Osteocyte (in vitro differentiated cells): ENCODE data around the gene KIAA0232. TPM values are rescaled to one million over a fixed set of nuclear protein-coding genes. Genes with fewer than 3 reads are reported as not detected.

Experiments
- DNase-seq: peaks from one replicate; pipeline ENCODE4 v3.0.0; 2021; ENCODE audit warnings: mixed read lengths; ENCODE audit not compliant: unreplicated experiment; ENCODE audit errors: extremely low spot score
- H3K27ac Mint-ChIP-seq: one replicate; pipeline ENCODE4 v1.8.0; 2021; ENCODE audit warnings: mild to moderate bottlenecking, mixed read lengths; ENCODE audit not compliant: unreplicated experiment
- H3K27me3 Mint-ChIP-seq: one replicate; pipeline ENCODE4 v1.8.0; 2021; ENCODE audit warnings: mixed read lengths; ENCODE audit not compliant: unreplicated experiment
- H3K36me3 Mint-ChIP-seq: one replicate; pipeline ENCODE4 v1.8.0; 2021; ENCODE audit warnings: mixed read lengths; ENCODE audit not compliant: unreplicated experiment
- H3K4me1 Mint-ChIP-seq: one replicate; pipeline ENCODE4 v1.8.0; 2021; ENCODE audit warnings: mixed read lengths; ENCODE audit not compliant: unreplicated experiment
- H3K4me3 Mint-ChIP-seq: one replicate; pipeline ENCODE4 v1.8.0; 2021; ENCODE audit warnings: mild to moderate bottlenecking, moderate library complexity, mixed read lengths; ENCODE audit not compliant: unreplicated experiment
- H3K9me3 Mint-ChIP-seq: one replicate; pipeline ENCODE4 v1.8.0; 2021; ENCODE audit warnings: mixed read lengths; ENCODE audit not compliant: unreplicated experiment
- long read RNA-seq: library from polyadenylated mRNA; unstranded; transcript quantifications from one replicate; pipeline ENCODE4 v2.0.0, GENCODE V29; 2021
- total RNA-seq: library from RNA; stranded (reverse); gene quantifications from 2 replicates; pipeline ENCODE4 v1.2.1, GENCODE V29; 2021
- TF ChIP-seq, protein P1 (sequence below): fragments of 200-600 bp; sonication (generic); IDR thresholded peaks from 2 replicates; pipeline ENCODE4 v1.5.0; 2021; ENCODE audit warnings: antibody characterized with exemption, mild to moderate bottlenecking, moderate library complexity

The KIAA0232 gene, protein sequence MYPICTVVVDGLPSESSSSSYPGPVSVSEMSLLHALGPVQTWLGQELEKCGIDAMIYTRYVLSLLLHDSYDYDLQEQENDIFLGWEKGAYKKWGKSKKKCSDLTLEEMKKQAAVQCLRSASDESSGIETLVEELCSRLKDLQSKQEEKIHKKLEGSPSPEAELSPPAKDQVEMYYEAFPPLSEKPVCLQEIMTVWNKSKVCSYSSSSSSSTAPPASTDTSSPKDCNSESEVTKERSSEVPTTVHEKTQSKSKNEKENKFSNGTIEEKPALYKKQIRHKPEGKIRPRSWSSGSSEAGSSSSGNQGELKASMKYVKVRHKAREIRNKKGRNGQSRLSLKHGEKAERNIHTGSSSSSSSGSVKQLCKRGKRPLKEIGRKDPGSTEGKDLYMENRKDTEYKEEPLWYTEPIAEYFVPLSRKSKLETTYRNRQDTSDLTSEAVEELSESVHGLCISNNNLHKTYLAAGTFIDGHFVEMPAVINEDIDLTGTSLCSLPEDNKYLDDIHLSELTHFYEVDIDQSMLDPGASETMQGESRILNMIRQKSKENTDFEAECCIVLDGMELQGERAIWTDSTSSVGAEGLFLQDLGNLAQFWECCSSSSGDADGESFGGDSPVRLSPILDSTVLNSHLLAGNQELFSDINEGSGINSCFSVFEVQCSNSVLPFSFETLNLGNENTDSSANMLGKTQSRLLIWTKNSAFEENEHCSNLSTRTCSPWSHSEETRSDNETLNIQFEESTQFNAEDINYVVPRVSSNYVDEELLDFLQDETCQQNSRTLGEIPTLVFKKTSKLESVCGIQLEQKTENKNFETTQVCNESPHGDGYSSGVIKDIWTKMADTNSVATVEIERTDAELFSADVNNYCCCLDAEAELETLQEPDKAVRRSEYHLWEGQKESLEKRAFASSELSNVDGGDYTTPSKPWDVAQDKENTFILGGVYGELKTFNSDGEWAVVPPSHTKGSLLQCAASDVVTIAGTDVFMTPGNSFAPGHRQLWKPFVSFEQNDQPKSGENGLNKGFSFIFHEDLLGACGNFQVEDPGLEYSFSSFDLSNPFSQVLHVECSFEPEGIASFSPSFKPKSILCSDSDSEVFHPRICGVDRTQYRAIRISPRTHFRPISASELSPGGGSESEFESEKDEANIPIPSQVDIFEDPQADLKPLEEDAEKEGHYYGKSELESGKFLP (N-terminal part only)
- total RNA-seq = 27.1 and 30.9 TPM in 2 replicates
- long read RNA-seq, partial matches to known transcripts = 41 of 60 reads
- long read RNA-seq, other reads (novel, unspliced or antisense) = 19 of 60 reads

GRCh38 chr4:6782147-6782845 lies at the start of gene KIAA0232:
TSS of gene KIAA0232 (plus strand) at chr4:6782727. CDS start at chr4:6824454, 41,727 bp downstream.
- H3K4me1 Mint-ChIP-seq = peaks cover 36% of the 10 kb centered on the region
- H3K27me3 Mint-ChIP-seq = peaks cover 4% of the 10 kb centered on the region
- DNase-seq = peak; percentile 97
- peak within 1 kb of the TSS; percentile 82 for H3K27ac Mint-ChIP-seq
- H3K9me3 Mint-ChIP-seq = no peaks in the 10 kb centered on the region
- TF ChIP-seq, protein P1, sequence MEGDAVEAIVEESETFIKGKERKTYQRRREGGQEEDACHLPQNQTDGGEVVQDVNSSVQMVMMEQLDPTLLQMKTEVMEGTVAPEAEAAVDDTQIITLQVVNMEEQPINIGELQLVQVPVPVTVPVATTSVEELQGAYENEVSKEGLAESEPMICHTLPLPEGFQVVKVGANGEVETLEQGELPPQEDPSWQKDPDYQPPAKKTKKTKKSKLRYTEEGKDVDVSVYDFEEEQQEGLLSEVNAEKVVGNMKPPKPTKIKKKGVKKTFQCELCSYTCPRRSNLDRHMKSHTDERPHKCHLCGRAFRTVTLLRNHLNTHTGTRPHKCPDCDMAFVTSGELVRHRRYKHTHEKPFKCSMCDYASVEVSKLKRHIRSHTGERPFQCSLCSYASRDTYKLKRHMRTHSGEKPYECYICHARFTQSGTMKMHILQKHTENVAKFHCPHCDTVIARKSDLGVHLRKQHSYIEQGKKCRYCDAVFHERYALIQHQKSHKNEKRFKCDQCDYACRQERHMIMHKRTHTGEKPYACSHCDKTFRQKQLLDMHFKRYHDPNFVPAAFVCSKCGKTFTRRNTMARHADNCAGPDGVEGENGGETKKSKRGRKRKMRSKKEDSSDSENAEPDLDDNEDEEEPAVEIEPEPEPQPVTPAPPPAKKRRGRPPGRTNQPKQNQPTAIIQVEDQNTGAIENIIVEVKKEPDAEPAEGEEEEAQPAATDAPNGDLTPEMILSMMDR = no peak
- H3K36me3 Mint-ChIP-seq = no peaks in the 10 kb centered on the region
- peak within 1 kb of the TSS; percentile 81 for H3K4me3 Mint-ChIP-seq

GRCh38 chr4:6733358-6734164 lies 49.0 kb upstream of the KIAA0232 start:
- no peak overlapping the region for H3K4me3 Mint-ChIP-seq
- no peaks in the 10 kb centered on the region for H3K36me3 Mint-ChIP-seq
- H3K27me3 Mint-ChIP-seq = peaks cover 3% of the 10 kb centered on the region
- no peaks in the 10 kb centered on the region for H3K9me3 Mint-ChIP-seq
- H3K27ac Mint-ChIP-seq = peak overlapping the region; percentile 97
- no peak for DNase-seq
- peaks cover 13% of the 10 kb centered on the region for H3K4me1 Mint-ChIP-seq
- TF ChIP-seq, protein P1 = no peak

GRCh38 chr4:6734165-6734786 lies 48.3 kb upstream of the KIAA0232 start:
- TF ChIP-seq, protein P1 = no peak
- no peaks in the 10 kb centered on the region for H3K36me3 Mint-ChIP-seq
- DNase-seq = no peak
- no peak overlapping the region for H3K4me3 Mint-ChIP-seq
- H3K27me3 Mint-ChIP-seq = peaks cover 3% of the 10 kb centered on the region
- peaks cover 13% of the 10 kb centered on the region for H3K4me1 Mint-ChIP-seq
- H3K27ac Mint-ChIP-seq = no peak overlapping the region
- H3K9me3 Mint-ChIP-seq = no peaks in the 10 kb centered on the region

DNA sequence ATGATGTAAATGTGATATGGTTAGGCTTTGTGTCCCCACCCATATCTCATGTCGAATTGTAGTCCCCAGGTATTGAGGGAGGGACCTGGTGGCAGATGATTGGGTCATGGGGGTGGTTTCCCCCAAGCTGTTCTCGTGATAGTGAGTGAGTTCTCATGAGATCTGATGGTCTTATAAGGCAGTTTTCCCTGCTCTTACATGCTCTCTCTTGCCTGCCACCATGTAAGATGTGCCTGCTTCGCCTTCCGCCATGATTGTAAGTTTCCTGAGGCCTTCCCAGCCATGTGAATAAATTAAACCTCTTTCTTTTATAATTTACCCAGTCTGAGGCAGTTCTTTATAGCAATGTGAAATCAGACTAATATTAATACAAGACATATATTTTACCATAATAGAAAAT lies 42.6 kb upstream of the KIAA0232 start:
- H3K4me1 Mint-ChIP-seq = no peaks in the 10 kb centered on the region
- no peaks in the 10 kb centered on the region for H3K36me3 Mint-ChIP-seq
- TF ChIP-seq, protein P1 = no peak
- no peak overlapping the region for H3K27ac Mint-ChIP-seq
- no peaks in the 10 kb centered on the region for H3K9me3 Mint-ChIP-seq
- DNase-seq = no peak
- no peak overlapping the region for H3K4me3 Mint-ChIP-seq
- peaks cover 5% of the 10 kb centered on the region for H3K27me3 Mint-ChIP-seq
